ENCODE measurements around the gene REEP1. TPM values are rescaled to one million over a fixed set of nuclear protein-coding genes. Genes with fewer than 3 reads are reported as not detected.

Gene REEP1
- total and polyA plus RNA-seq, 2 of the 8 experiments (the other 6 are each of a cell fraction or from before 2014, with no cell fraction given) = 0.74 to 1.5 TPM

GRCh38 chr2:86366651-86367498 lies 29.4 kb upstream of the REEP1 start:
- no peak overlapping the region for H3K18ac ChIP-seq (ENCODE audit: extremely low read depth, low read length)
- H3K9ac ChIP-seq (replicated peaks in 1 of 4; ENCODE audit: extremely low read depth in 1 of 4, low read depth in 3 of 4, low read length in 3 of 4) = no peak overlapping the region
- no peaks in the 10 kb centered on the region for H3K23me2 ChIP-seq (ENCODE audit: low read depth, low read length)
- no peaks in the 10 kb centered on the region for H3K36me3 ChIP-seq (ENCODE audit: control insufficient read depth in 2 of 4, insufficient read depth in 4 of 4, low read length in 3 of 4)
- H3K79me1 ChIP-seq (ENCODE audit: low read depth, low read length) = no peaks in the 10 kb centered on the region
- no peaks in the 10 kb centered on the region for H3K79me2 ChIP-seq (ENCODE audit: control insufficient read depth in 1 of 2, insufficient read depth in 2 of 2, low read length in 2 of 2)
- H2BK15ac ChIP-seq (ENCODE audit: low read length) = no peak overlapping the region
- POLR2A ChIA-PET (ENCODE audit: partially characterized antibody) = interaction anchor here (0.6 to 0.9 kb wide), 2 partner anchors 172 to 175 kb away, joined by 3 read pairs; partner anchors contain the start of gene IMMT
- FAIRE-seq = no peak
- no peak overlapping the region for H3K4ac ChIP-seq (replicated peaks; ENCODE audit: insufficient read length, low read depth, low read length)
- H3K4me3 ChIP-seq (ENCODE audit: extremely low read depth in 1 of 4, insufficient read depth in 2 of 4, low read depth in 3 of 4, low read length in 4 of 4) = no peak overlapping the region
- H3K27ac ChIP-seq (ENCODE audit: low read depth, low read length) = no peak overlapping the region
- no peak overlapping the region for H3K56ac ChIP-seq (replicated peaks; ENCODE audit: insufficient read length, low read depth, low read length)
- 94% methylated on average over 6 of the region's 6 CpGs; no CpG with 5 or more reads in 1 of the 2 experiments for WGBS, 2 experiments (ENCODE audit: extremely low coverage in 1 of 2, insufficient coverage in 1 of 2, insufficient read length in 1 of 2, insufficient replicate concordance in 2 of 2, low coverage in 1 of 2, low lambda C conversion rate in 2 of 2, missing lambda C conversion rate in 1 of 2)
- no peak for DNase-seq (ENCODE audit: low read depth in 1 of 2, low spot score in 2 of 2)
- peaks cover 3 to 4% of the 10 kb centered on the region in 2 experiments; a peak in 2 of 4 replicates for H3K9me3 ChIP-seq (ENCODE audit: insufficient read depth in 2 of 2, low read depth in 1 of 2, low read length in 1 of 2)
- no peak overlapping the region for H3K4me2 ChIP-seq (ENCODE audit: insufficient read depth in 1 of 2, low read depth in 2 of 2, low read length in 2 of 2)
- H4K20me1 ChIP-seq (replicated peaks in 1 of 2; ENCODE audit: control insufficient read depth in 1 of 2, insufficient read depth in 2 of 2, low read length in 2 of 2) = no peaks in the 10 kb centered on the region
- H3K27me3 ChIP-seq (replicated peaks in 1 of 4; ENCODE audit: control insufficient read depth in 3 of 4, extremely low read depth in 1 of 4, insufficient read depth in 3 of 4, low read length in 3 of 4) = no peaks in the 10 kb centered on the region
- H3K14ac ChIP-seq (ENCODE audit: insufficient read length) = no peak overlapping the region
- H3K4me1 ChIP-seq (replicated peaks in 1 of 4; ENCODE audit: control insufficient read depth in 3 of 4, insufficient read depth in 4 of 4, low read length in 3 of 4) = no peaks in the 10 kb centered on the region
- H4K5ac ChIP-seq (ENCODE audit: insufficient read length, low read depth, low read length) = no peak overlapping the region
- H4K91ac ChIP-seq (replicated peaks; ENCODE audit: insufficient read length, low read length) = no peak overlapping the region
- H2BK5ac ChIP-seq (ENCODE audit: low read depth, low read length) = no peak overlapping the region
- no peak overlapping the region for H2BK120ac ChIP-seq (replicated peaks; ENCODE audit: low read depth, low read length)
- no peak overlapping the region for H2BK20ac ChIP-seq (ENCODE audit: low read length)
- H4K8ac ChIP-seq (ENCODE audit: extremely low read depth, insufficient read depth, low read length) = no peak overlapping the region
- no peak overlapping the region for H2AFZ ChIP-seq (ENCODE audit: low read length)
- no peak overlapping the region for H3K23ac ChIP-seq (ENCODE audit: insufficient read length)
- no peak overlapping the region for H2AK5ac ChIP-seq (ENCODE audit: low read depth, low read length)
- H2BK12ac ChIP-seq (ENCODE audit: low read depth, low read length) = no peak overlapping the region
- CTCF ChIA-PET (ENCODE audit: partially characterized antibody) = interaction anchor here (0.9 to 6.0 kb wide), 12 partner anchors 10 to 181 kb away, joined by 3 to 51 read pairs (median 5); no protein-coding TSS in a partner anchor
- TF ChIP-seq HDAC6 (IDR thresholded peaks at IDR 0.05; ENCODE audit: low read depth, low read length) = no peak
- no peak for TF ChIP-seq GABPA (IDR thresholded peaks at IDR 0.05; ENCODE audit: borderline replicate concordance, insufficient read depth, low read length)
- TF ChIP-seq, protein P1, sequence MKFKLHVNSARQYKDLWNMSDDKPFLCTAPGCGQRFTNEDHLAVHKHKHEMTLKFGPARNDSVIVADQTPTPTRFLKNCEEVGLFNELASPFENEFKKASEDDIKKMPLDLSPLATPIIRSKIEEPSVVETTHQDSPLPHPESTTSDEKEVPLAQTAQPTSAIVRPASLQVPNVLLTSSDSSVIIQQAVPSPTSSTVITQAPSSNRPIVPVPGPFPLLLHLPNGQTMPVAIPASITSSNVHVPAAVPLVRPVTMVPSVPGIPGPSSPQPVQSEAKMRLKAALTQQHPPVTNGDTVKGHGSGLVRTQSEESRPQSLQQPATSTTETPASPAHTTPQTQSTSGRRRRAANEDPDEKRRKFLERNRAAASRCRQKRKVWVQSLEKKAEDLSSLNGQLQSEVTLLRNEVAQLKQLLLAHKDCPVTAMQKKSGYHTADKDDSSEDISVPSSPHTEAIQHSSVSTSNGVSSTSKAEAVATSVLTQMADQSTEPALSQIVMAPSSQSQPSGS (IDR thresholded peaks at IDR 0.05; ENCODE audit: low read length) = no peak
- no peak for TF ChIP-seq BCL11A (IDR thresholded peaks at IDR 0.05; ENCODE audit: low read depth in 2 of 2, low read length in 2 of 2)
- TF ChIP-seq MAFK (IDR thresholded peaks at IDR 0.05; ENCODE audit: low read depth, low read length) = no peak
- no peak for TF ChIP-seq FOSL1 (IDR thresholded peaks at IDR 0.05; ENCODE audit: insufficient read depth, low read depth, low read length)
- TF ChIP-seq CTBP2 (IDR thresholded peaks at IDR 0.05; ENCODE audit: borderline replicate concordance, insufficient read depth, insufficient read length, low read length) = no peak
- no peak for TF ChIP-seq TCF12 (IDR thresholded peaks at IDR 0.05; ENCODE audit: low read depth, low read length)
- no peak for TF ChIP-seq USF2 (IDR thresholded peaks at IDR 0.05; ENCODE audit: low read length)

Measured in H1 (cell line).